Left ventricle myocardium inferior (tissue), 1 donor: ENCODE data around the gene SYT2. TPM values are rescaled to one million over a fixed set of nuclear protein-coding genes. Genes with fewer than 3 reads are reported as not detected.
"Not testable (repeated sequence)": the region's sequence is repeated elsewhere in the genome, so short reads cannot be mapped to it uniquely, and the experiment has no call there.

Experiments
- DNase-seq: peaks from one replicate; pipeline ENCODE4 v3.0.0-alpha.2; 2020
- H3K27ac ChIP-seq: fragments of 200-600 bp; replicated peaks from 2 replicates; pipeline ENCODE4 v1.8.0; 2021
- H3K27me3 ChIP-seq: fragments of 200-600 bp; 2 replicates; pipeline ENCODE4 v1.8.0; 2021; ENCODE audit warnings: low read depth
- H3K36me3 ChIP-seq: fragments of 200-600 bp; 2 replicates; pipeline ENCODE4 v1.8.0; 2021
- H3K4me1 ChIP-seq: fragments of 200-600 bp; 2 replicates; pipeline ENCODE4 v1.8.0; 2021
- H3K4me3 ChIP-seq: fragments of 200-600 bp; 2 replicates; pipeline ENCODE4 v1.8.0; 2021; ENCODE audit warnings: mild to moderate bottlenecking, moderate library complexity
- H3K9me3 ChIP-seq: fragments of 200-600 bp; replicated peaks from 2 replicates; pipeline ENCODE4 v1.8.0; 2021
- CTCF ChIP-seq: fragments of 200-600 bp; IDR thresholded peaks from 2 replicates; pipeline ENCODE4 v1.8.0; 2021; ENCODE audit warnings: antibody characterized with exemption, mild to moderate bottlenecking, borderline replicate concordance
- intact Hi-C: fragments of 100-400 bp; cut with micrococcal nuclease; formaldehyde crosslinking; loops from one replicate; pipeline ENCODE4 v1.11.0; 2022
- total RNA-seq: library from RNA; stranded (reverse); fragmentation: NEBNext Ultra II Directional; extraction: Animal tissue kit (Norgen Biotek cat#: 25700); gene quantifications from one replicate; pipeline ENCODE4 v1.2.1, GENCODE V29; 2021
- donor health status: DM: no; HTN: yes; CAD: no; lungs with severe emphysema.

The SYT2 gene
- total RNA-seq, 1 donor from 2014 or later: not detected

- Histone ChIP-seq H3K4me3 (no peak overlapping the region), H3K4me1 (peaks cover 33% of the 10 kb centered on the region), H3K9me3 (no peaks in the 10 kb centered on the region), H3K27me3 (peaks cover 90% of the 10 kb centered on the region), H3K36me3 (no peaks in the 10 kb centered on the region), H3K27ac (no peak overlapping the region)
- no peak for DNase-seq
- no peak for TF ChIP-seq CTCF
- intact Hi-C loops: no loop called here
These were observed 70.8 kb downstream of the SYT2 start for GRCh38 chr1:202639500-202639899.

GRCh38 chr1:202638701-202639305, 71.5 kb downstream of the SYT2 start:
- H3K9me3 ChIP-seq, intact Hi-C loops, H3K27ac ChIP-seq, H3K36me3 ChIP-seq, DNase-seq, H3K4me3 ChIP-seq: not testable (repeated sequence)
- H3K27me3 ChIP-seq: peaks cover 88% of the 10 kb centered on the region
- peaks cover 29% of the 10 kb centered on the region for H3K4me1 ChIP-seq

- no peak for DNase-seq
- Histone ChIP-seq H3K27ac (no peak overlapping the region), H3K9me3 (no peaks in the 10 kb centered on the region), H3K36me3 (no peaks in the 10 kb centered on the region), H3K27me3 (peaks cover 88% of the 10 kb centered on the region), H3K4me3 (no peak overlapping the region), H3K4me1 (peaks cover 23% of the 10 kb centered on the region)
- intact Hi-C loops: no loop called here
- TF ChIP-seq CTCF: no peak
These were observed 72.1 kb downstream of the SYT2 start for GRCh38 chr1:202638019-202638700.

- H3K27ac ChIP-seq, H3K9me3 ChIP-seq, intact Hi-C loops, H3K4me3 ChIP-seq, DNase-seq, H3K36me3 ChIP-seq: not testable (repeated sequence)
- peaks cover 16% of the 10 kb centered on the region for H3K4me1 ChIP-seq
- peaks cover 86% of the 10 kb centered on the region for H3K27me3 ChIP-seq
These were observed 72.8 kb downstream of the SYT2 start for GRCh38 chr1:202637321-202638018.

- Histone ChIP-seq H3K27me3 (peaks cover 85% of the 10 kb centered on the region), H3K4me1 (peaks cover 11% of the 10 kb centered on the region)
- H3K4me3 ChIP-seq, H3K36me3 ChIP-seq, intact Hi-C loops, H3K9me3 ChIP-seq, DNase-seq, H3K27ac ChIP-seq: not testable (repeated sequence)
These were observed 74.1 kb downstream of the SYT2 start for GRCh38 chr1:202636171-202636570.

GRCh38 chr1:202632241-202632640, 78.0 kb downstream of the SYT2 start:
- TF ChIP-seq CTCF: no peak
- Histone ChIP-seq H3K9me3 (no peaks in the 10 kb centered on the region), H3K27ac (no peak overlapping the region), H3K4me1 (peaks cover 4% of the 10 kb centered on the region), H3K36me3 (no peaks in the 10 kb centered on the region), H3K4me3 (no peak overlapping the region), H3K27me3 (peaks cover 58% of the 10 kb centered on the region)
- intact Hi-C loops: no loop called here
- DNase-seq: no peak
